ENCODE results near the gene FCHO1.

FCHO1 gene

GRCh38 chr19:17807731-17808316 lies 56.5 kb downstream of the FCHO1 start:
- H3K4me3 ChIP-seq (ENCODE audit: low read depth, low read length) = no peak overlapping the region
- TF ChIP-seq CTCF (IDR thresholded peaks at IDR 0.05; ENCODE audit: low read depth, low read length) = no peak
- TF ChIP-seq MAX (IDR thresholded peaks at IDR 0.05; ENCODE audit: low read depth, low read length) = no peak
- TF ChIP-seq MYC (IDR thresholded peaks at IDR 0.05; ENCODE audit: low read depth, low read length) = no peak
- TF ChIP-seq POLR2A (IDR thresholded peaks at IDR 0.05; ENCODE audit: extremely low read depth, insufficient read length) = no peak
- no peak for DNase-seq (ENCODE audit: low read depth)

GRCh38 chr19:17811103-17811502 lies 59.8 kb downstream of the FCHO1 start:
- no peak overlapping the region for H3K4me3 ChIP-seq (ENCODE audit: low read depth, low read length)
- DNase-seq (ENCODE audit: low read depth) = no peak
- TF ChIP-seq MYC (IDR thresholded peaks at IDR 0.05; ENCODE audit: low read depth, low read length) = no peak
- TF ChIP-seq POLR2A (IDR thresholded peaks at IDR 0.05; ENCODE audit: extremely low read depth, insufficient read length) = no peak

GRCh38 chr19:17811681-17812080 lies 60.4 kb downstream of the FCHO1 start:
- H3K4me3 ChIP-seq (ENCODE audit: low read depth, low read length) = no peak overlapping the region
- TF ChIP-seq CTCF (IDR thresholded peaks at IDR 0.05; ENCODE audit: low read depth, low read length) (no peak), MAX (IDR thresholded peaks at IDR 0.05; ENCODE audit: low read depth, low read length) (no peak), POLR2A (IDR thresholded peaks at IDR 0.05; ENCODE audit: extremely low read depth, insufficient read length) (no peak), MYC (IDR thresholded peaks at IDR 0.05; ENCODE audit: low read depth, low read length) (no peak)
- DNase-seq (ENCODE audit: low read depth) = no peak

GRCh38 chr19:17812099-17812498 lies 60.8 kb downstream of the FCHO1 start:
- no peak for DNase-seq (ENCODE audit: low read depth)
- H3K4me3 ChIP-seq (ENCODE audit: low read depth, low read length) = no peak overlapping the region
- no peak for TF ChIP-seq MYC (IDR thresholded peaks at IDR 0.05; ENCODE audit: low read depth, low read length)
- no peak for TF ChIP-seq POLR2A (IDR thresholded peaks at IDR 0.05; ENCODE audit: extremely low read depth, insufficient read length)
- no peak for TF ChIP-seq CTCF (IDR thresholded peaks at IDR 0.05; ENCODE audit: low read depth, low read length)

GRCh38 chr19:17817668-17818363 lies 66.5 kb downstream of the FCHO1 start:
- H3K4me3 ChIP-seq (ENCODE audit: low read depth, low read length) = no peak overlapping the region
- DNase-seq (ENCODE audit: low read depth) = no peak
- TF ChIP-seq MYC (IDR thresholded peaks at IDR 0.05; ENCODE audit: low read depth, low read length) (no peak), POLR2A (IDR thresholded peaks at IDR 0.05; ENCODE audit: extremely low read depth, insufficient read length) (no peak), MAX (IDR thresholded peaks at IDR 0.05; ENCODE audit: low read depth, low read length) (no peak), CTCF (IDR thresholded peaks at IDR 0.05; ENCODE audit: low read depth, low read length) (no peak)

GRCh38 chr19:17821190-17821589 lies 69.9 kb downstream of the FCHO1 start, which contains the start of gene INSL3:
Gene INSL3, minus strand, starts transcription at chr19:17821519. Its CDS starts 13 bp downstream, at chr19:17821506.
- no peak for TF ChIP-seq MAX (IDR thresholded peaks at IDR 0.05; ENCODE audit: low read depth, low read length)
- TF ChIP-seq MYC (IDR thresholded peaks at IDR 0.05; ENCODE audit: low read depth, low read length) = no peak
- TF ChIP-seq CTCF (IDR thresholded peaks at IDR 0.05; ENCODE audit: low read depth, low read length) = no peak
- no peak for TF ChIP-seq POLR2A (IDR thresholded peaks at IDR 0.05; ENCODE audit: extremely low read depth, insufficient read length)
- no peak for DNase-seq (ENCODE audit: low read depth)

More at GRCh38 chr19:17821190-17821589, 69.9 kb downstream of the FCHO1 start, which contains the start of gene INSL3:
- H3K4me3 ChIP-seq (ENCODE audit: low read depth, low read length) = no peak within 1 kb of the TSS
